Measurements from ENCODE around the gene YTHDF1.

The YTHDF1 gene

GRCh38 chr20:63259734-63260460 is 44.0 kb upstream of the YTHDF1 start:
- H3K27ac ChIP-seq: no peak overlapping the region
- TF ChIP-seq, protein P1, sequence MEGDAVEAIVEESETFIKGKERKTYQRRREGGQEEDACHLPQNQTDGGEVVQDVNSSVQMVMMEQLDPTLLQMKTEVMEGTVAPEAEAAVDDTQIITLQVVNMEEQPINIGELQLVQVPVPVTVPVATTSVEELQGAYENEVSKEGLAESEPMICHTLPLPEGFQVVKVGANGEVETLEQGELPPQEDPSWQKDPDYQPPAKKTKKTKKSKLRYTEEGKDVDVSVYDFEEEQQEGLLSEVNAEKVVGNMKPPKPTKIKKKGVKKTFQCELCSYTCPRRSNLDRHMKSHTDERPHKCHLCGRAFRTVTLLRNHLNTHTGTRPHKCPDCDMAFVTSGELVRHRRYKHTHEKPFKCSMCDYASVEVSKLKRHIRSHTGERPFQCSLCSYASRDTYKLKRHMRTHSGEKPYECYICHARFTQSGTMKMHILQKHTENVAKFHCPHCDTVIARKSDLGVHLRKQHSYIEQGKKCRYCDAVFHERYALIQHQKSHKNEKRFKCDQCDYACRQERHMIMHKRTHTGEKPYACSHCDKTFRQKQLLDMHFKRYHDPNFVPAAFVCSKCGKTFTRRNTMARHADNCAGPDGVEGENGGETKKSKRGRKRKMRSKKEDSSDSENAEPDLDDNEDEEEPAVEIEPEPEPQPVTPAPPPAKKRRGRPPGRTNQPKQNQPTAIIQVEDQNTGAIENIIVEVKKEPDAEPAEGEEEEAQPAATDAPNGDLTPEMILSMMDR (conservative IDR thresholded peaks at IDR 0.05): no peak

GRCh38 chr20:63258781-63259180 is 42.9 kb upstream of the YTHDF1 start:
- TF ChIP-seq, protein P1 (conservative IDR thresholded peaks at IDR 0.05): no peak
- H3K27ac ChIP-seq: no peak overlapping the region

- TF ChIP-seq, protein P1 (conservative IDR thresholded peaks at IDR 0.05): no peak
- H3K27ac ChIP-seq: no peak overlapping the region
These were observed 41.7 kb upstream of the YTHDF1 start for GRCh38 chr20:63257629-63258028.

DNA sequence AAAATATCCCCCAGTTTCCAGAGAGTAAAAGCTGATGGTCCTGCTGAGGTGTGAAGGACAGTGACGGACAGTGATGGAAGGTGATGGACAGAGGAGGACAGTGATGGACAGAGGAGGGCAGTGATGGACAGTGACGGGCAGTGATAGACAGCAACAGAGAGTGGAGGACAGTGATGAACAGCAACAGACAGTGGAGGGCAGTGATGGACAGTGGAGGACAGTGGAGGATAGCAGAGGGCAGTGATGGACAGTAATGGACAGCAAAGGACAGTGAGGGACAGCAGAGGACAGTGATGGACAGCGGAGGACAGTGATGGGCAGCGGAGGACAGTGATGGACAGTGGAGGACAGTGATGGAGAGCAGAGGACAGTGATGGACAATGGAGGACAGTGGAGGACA is 41.0 kb upstream of the YTHDF1 start:
- H3K27ac ChIP-seq: no peak overlapping the region
- TF ChIP-seq, protein P1 (conservative IDR thresholded peaks at IDR 0.05): no peak

DNA sequence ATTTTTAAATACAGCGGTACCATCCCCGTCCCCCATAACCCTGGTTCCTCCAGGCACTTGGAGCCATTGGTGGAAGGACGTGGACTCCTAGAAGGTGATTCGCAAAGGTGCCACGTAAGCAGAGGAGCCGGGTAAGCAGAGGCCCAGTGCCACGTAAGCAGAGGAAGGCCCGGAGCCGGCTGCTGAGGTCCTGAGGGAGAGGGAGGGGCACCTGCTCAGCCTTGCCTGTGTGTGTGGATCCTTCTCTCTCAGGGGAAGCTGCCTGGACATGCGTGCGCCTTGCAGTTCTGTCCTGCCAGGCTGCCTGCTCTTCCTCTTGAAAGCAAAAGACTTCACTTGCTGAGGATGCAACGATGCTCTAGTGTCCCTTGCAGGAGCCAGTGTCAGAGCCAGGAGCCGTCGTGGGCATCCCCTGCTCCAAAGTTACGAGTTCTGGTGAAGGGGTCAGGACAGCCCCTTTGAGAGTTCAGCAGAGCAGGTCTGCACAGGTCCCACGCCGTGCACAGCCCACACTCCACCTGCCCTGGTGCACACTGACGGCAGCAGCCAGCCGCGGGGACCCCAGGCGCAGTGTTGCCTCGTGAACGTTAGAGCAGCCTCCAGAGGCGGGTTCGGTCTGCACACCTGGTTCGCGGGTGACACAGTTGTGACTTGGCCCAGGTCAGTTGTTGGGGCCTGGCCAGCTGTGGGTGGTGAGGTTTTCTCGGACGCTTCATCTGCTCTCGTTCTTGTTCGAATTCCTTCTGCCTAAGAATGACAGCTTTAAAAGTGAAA is 40.2 kb upstream of the YTHDF1 start:
- no peak overlapping the region for H3K27ac ChIP-seq
- TF ChIP-seq, protein P1 (conservative IDR thresholded peaks at IDR 0.05): no peak

DNA sequence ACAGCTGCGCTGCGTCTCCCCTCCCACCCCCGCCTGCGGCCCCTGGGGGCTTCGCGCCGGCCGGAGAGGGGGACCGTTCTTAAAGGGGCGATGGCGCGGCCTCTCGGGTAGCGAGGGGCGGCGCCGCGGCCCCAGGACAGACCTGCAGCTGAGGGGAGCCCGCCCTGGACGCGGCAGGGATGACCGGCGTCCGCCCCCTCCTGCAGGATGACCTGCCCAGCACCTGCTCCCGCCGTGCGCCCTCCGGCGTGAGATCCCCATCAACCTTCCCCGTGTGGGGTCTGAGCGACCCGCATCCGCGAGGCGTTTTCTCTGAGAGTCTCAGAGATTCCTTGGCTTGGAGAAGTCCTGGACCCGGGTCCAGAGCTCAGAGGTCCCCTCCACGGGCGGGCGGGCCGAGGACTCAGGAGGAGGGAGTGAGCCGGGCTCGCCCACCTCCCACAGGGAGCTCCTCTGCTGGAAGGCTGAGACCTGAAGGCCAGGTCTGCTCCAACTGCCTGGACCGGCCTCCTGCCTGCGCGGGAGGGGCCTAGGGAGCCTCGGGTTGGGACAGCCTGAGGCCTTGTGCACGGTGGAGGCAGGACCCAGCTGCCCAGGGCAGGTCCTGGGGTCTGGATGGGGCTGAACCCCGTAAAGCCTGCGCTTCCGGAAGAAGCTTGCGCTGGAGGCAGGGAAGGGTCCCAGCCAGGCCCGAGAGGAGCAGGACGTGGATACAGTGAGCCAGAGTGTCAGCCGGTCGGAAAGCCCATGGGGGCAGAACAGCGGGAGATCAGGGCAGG is 38.9 kb upstream of the YTHDF1 start:
- no peak overlapping the region for H3K27ac ChIP-seq
- TF ChIP-seq, protein P1 (conservative IDR thresholded peaks at IDR 0.05): no peak

DNA sequence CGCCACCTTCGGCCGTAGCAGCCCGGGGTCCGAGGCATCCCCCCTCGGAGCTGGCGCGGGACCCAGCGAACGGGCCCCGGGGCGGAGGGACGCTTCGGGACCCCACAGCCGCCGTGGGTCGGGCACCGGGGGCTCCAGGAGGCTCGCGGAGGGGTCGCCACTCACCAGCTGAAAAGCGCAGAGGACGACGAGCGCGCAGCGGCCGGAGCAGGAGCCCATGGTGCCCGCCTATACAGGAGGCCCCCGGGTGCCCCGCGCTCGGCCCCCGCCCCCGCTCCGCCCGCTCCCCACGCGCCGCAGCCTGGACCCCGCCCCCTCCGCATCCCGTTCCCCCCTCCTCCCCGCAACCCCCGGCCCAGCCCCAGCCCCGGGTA is 38.3 kb upstream of the YTHDF1 start, which contains the start of gene NKAIN4:
Gene NKAIN4 (minus strand): TSS at position 232 of the 374 bp plus-strand sequence. CDS start 13 bp downstream, at position 219.
- TF ChIP-seq, protein P1 (conservative IDR thresholded peaks at IDR 0.05): no peak
- no peak within 1 kb of the TSS for H3K27ac ChIP-seq
